ENCODE measurements around the gene RBM34. TPM values are rescaled to one million over a fixed set of nuclear protein-coding genes. Genes with fewer than 3 reads are reported as not detected.

The RBM34 gene
- total and polyA plus RNA-seq, 2 donors (not counting 3 experiments of a cell fraction or from before 2014, with no cell fraction given): 16.1 to 80.7 TPM

DNA sequence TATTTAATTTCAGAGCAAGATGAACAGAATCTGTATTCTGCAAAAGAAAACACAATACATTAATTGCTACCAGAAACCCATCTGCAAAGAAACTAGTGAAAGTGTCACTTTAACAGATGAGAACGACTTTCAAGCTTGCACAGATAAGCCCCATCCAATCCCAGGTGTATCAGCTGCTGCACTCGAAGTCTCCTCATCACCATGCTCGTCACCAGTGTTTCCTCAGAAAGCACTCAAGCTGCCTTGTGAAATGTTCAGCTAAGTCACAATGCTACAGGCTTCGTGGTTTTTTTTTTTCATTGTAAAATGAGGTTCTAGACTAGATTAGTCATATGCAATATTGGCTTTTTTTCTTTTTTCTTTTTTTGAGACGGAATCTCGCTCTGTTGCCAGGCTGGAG, 29.1 kb downstream of the RBM34 start:
- Histone ChIP-seq H3K9me3 (replicated peaks; ENCODE audit: control insufficient read depth, insufficient read depth, low read length) (no peaks in the 10 kb centered on the region), H3K4me2 (ENCODE audit: insufficient read depth, low read length) (no peak overlapping the region), H2AFZ (ENCODE audit: low read depth, low read length) (no peak overlapping the region), H3K36me3 (ENCODE audit: control insufficient read depth in 2 of 2, extremely low read depth in 1 of 2, insufficient read depth in 2 of 2, low read length in 2 of 2) (peaks cover 12 to 17% of the 10 kb centered on the region in 2 experiments), H4K20me1 (replicated peaks; ENCODE audit: control insufficient read depth, extremely low read depth, insufficient read depth, low read length) (no peaks in the 10 kb centered on the region), H3K9me1 (replicated peaks; ENCODE audit: control insufficient read depth, extremely low read depth, insufficient read depth, low read length) (no peaks in the 10 kb centered on the region), H3K9ac (replicated peaks; ENCODE audit: extremely low read depth, insufficient read depth, low read length) (no peak overlapping the region), H3K79me2 (ENCODE audit: control insufficient read depth, insufficient read depth, low read length) (peaks cover 17% of the 10 kb centered on the region), H3K4me1 (ENCODE audit: control insufficient read depth, extremely low read depth, insufficient read depth, low read length) (peaks cover 8% of the 10 kb centered on the region), H3K27me3 (ENCODE audit: control insufficient read depth in 2 of 2, insufficient read depth in 2 of 2, low read length in 2 of 2) (no peaks in the 10 kb centered on the region), H3K4me3 (replicated peaks in 1 of 3; ENCODE audit: insufficient read depth in 1 of 3, low read depth in 1 of 3, low read length in 3 of 3) (no peak overlapping the region), H3K27ac (ENCODE audit: insufficient read depth, low read depth, low read length) (no peak overlapping the region)
- intact Hi-C loops (cut with micrococcal nuclease) (no loop called here), dilution Hi-C loops (cut with MboI; ENCODE audit: extremely low pct_ligation_motif_present, low sequenced_read_pairs) (no loop called here)
- DNase-seq (ENCODE audit: low read depth, low spot score) (no peak), FAIRE-seq (no peak)
- CTCF ChIA-PET: interaction anchor here (1.3 kb wide), 1 partner anchor 283 kb away, joined by 4 read pairs; no protein-coding TSS in a partner anchor
- POLR2A ChIA-PET: interaction anchor here (0.6 kb wide), 1 partner anchor 608 kb away, joined by 3 read pairs; no protein-coding TSS in a partner anchor
- no peak for TF ChIP-seq EZH2 (IDR thresholded peaks at IDR 0.05; ENCODE audit: borderline replicate concordance, low read depth, low read length, severe bottlenecking)
- no peak for TF ChIP-seq MAX (IDR thresholded peaks at IDR 0.05; ENCODE audit: insufficient read depth, insufficient read length)
- TF ChIP-seq FOS (IDR thresholded peaks at IDR 0.05; ENCODE audit: borderline replicate concordance, insufficient read depth, low read length): no peak
- no peak for TF ChIP-seq MYC (IDR thresholded peaks at IDR 0.05; ENCODE audit: low read depth, low read length)
- TF ChIP-seq JUN (IDR thresholded peaks at IDR 0.05; ENCODE audit: borderline replicate concordance, insufficient read depth, insufficient read length, low read depth): no peak
- TF ChIP-seq GATA2 (IDR thresholded peaks at IDR 0.05; ENCODE audit: insufficient read depth, insufficient read length, low read depth, low read length): no peak
- TF ChIP-seq POLR2A (IDR thresholded peaks at IDR 0.05; ENCODE audit: low read depth, low read length): no peak
- TF ChIP-seq POLR2AphosphoS5 (IDR thresholded peaks at IDR 0.05; ENCODE audit: insufficient read depth, low read depth, low read length): no peak
- no peak for TF ChIP-seq CTCF (IDR thresholded peaks at IDR 0.05; ENCODE audit: extremely low read depth in 1 of 2, insufficient read depth in 1 of 2, low read depth in 1 of 2, low read length in 2 of 2)
- BruUV-seq (replicated peaks): no TSS peak
